ENCODE measurements around the gene PKD2.

The PKD2 gene

DNA sequence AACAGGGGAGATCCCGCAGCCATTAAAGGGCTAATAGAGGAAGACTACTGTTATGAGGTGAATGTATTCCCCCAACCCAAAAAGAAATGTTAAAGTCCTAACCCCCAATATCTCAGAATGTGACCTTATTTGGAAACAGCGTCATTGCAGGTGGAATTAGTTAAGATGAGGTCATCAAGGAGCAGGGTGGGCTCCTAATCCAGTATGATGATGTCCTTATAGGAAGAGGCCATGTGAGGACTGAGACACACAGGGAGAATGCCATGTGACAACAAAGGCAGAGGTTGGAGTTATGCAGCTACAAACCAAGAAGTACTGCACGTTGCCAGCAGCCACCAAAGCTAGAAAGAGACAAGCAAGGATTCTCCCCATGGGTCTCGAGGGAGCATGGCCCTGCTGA, 17.7 kb upstream of the PKD2 start:
- TF ChIP-seq, protein P1, sequence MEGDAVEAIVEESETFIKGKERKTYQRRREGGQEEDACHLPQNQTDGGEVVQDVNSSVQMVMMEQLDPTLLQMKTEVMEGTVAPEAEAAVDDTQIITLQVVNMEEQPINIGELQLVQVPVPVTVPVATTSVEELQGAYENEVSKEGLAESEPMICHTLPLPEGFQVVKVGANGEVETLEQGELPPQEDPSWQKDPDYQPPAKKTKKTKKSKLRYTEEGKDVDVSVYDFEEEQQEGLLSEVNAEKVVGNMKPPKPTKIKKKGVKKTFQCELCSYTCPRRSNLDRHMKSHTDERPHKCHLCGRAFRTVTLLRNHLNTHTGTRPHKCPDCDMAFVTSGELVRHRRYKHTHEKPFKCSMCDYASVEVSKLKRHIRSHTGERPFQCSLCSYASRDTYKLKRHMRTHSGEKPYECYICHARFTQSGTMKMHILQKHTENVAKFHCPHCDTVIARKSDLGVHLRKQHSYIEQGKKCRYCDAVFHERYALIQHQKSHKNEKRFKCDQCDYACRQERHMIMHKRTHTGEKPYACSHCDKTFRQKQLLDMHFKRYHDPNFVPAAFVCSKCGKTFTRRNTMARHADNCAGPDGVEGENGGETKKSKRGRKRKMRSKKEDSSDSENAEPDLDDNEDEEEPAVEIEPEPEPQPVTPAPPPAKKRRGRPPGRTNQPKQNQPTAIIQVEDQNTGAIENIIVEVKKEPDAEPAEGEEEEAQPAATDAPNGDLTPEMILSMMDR (IDR thresholded peaks at IDR 0.05): no peak

DNA sequence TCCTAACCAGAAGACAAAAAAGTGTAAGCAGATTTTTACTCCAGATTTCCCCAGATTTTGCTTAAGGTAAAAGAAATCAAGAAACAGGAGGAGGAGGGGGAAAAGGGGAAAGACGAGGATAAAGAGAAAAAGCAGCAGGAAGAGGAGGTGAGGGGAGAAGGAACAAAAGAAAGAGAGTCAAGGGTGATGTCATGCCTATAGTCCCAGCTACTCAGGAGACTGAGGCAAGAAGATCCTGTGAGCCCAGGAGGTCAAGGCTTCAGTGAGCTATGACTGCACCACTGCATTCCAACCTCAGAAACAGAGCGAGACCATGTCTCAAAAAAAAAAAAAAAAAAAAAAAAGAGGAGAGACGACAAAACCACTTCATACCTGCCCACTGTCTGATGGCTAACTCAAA, 12.0 kb upstream of the PKD2 start:
- TF ChIP-seq, protein P1 (IDR thresholded peaks at IDR 0.05): no peak

DNA sequence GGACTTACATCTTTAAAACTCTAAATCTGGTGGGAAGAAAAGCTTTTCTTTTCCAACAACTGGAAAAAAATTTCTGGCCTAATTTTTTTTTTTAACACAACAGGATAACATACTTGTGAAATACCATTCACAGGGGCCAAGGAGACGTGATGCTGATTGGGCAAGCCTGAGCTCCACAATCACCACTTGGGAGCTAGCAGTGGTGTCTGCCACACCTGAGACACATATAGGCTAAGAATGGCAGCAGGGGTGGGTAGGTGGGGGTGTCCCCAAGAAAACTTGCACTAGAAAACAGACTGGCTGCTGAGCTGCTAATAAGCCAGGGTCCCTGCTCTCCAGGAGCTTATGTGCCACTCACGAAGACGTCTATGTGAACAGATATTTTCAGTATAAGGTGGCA, 5.6 kb upstream of the PKD2 start:
- TF ChIP-seq, protein P1 (IDR thresholded peaks at IDR 0.05): no peak

DNA sequence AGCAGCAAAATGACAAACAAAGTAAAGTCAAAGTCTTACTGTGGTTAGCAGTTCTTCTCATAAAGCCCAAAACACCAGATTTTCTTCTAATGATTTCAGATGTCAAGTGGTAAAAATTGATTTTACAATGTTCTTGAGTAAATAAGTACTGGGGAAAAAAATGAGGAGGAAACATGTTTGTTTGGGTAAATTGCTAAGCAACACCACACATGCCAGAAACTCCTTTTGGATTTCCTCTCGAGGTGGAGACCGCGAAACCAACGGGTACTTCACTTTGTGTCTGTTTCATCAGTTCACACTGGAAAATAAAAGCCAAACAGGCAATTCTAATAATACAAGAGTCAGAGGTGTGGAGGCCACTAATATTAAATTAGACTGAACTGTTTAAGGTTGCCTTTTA, 4.6 kb upstream of the PKD2 start:
- TF ChIP-seq, protein P1 (IDR thresholded peaks at IDR 0.05): no peak

DNA sequence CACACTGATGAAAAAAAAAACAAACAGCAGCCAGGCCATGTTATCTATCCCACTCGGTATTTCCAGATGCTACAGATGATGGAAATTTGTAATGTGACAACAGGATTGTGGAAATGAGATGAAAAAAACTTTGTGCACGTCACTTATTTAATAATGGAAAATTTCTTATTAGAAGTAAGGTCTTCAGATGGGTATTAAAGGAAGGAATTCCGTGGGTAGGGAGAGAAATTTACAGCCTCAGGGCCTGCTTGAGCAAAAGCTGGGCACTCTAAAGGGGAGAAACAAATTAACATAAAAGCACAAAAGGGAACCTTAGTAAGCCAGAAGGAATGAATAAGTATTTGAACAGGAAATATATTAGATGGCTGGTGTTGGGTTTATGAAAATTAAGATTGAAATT, 4.2 kb upstream of the PKD2 start:
- TF ChIP-seq, protein P1 (IDR thresholded peaks at IDR 0.05): no peak

DNA sequence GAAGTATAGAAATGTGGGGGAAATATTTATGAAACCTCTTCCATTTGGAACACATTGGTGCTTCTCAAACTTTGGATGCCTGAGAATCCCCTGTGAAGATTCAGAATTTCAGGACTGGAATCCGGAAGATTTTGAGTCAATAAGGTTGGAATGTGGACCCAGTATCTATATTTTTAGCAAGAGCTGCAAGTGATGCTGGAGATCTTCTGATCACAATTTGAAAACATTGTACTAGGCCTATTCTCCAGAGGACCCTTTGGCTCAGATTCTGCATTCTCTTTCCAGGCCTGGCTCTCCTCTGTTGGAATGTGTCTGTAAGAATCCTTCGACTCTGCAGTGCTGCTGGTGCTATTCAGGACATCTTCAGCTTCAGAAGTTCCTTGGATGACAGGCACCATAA, 2.4 kb upstream of the PKD2 start:
- TF ChIP-seq, protein P1 (IDR thresholded peaks at IDR 0.05): no peak

DNA sequence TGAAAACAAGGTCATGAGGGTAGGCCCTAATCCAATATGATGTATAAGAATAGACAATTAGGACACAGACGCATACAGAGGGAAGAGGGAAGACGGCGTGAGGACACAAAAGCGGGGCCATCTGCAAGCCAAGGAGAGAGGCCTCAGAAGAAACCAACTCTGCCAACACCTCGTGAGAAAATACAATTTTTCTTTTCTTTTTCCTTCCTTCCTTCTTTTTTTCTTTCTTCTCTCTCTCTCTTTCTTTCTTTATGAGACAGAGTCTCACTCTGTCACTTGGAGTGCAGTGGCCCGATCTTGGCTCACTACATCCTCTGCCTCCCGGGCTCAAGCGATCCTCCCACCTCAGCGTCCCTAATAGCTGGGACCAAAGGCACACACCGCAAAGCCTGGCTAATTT, 1.5 kb upstream of the PKD2 start:
- TF ChIP-seq, protein P1 (IDR thresholded peaks at IDR 0.05): no peak

DNA sequence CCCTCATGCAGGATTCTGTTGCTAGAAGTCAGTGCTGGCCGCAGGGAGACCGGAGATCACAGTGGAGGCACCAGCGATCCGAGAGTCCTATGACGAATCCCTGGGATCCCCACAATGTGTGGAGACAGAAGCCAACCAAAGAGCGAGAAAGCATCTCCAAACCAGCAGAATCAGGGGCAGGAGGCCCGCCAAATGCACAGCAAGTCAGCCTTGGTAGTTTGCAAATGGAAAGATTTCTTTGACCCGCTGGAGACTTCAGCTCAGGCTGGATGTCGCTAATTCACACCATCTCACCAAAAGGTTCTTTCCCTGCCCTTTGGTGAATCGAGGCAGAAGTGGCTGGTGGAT, 505 bp upstream of the PKD2 start:
- TF ChIP-seq, protein P1 (IDR thresholded peaks at IDR 0.05): no peak
